IMR-90 (cell line): ENCODE measurements around the gene SP140. TPM values are rescaled to one million over a fixed set of nuclear protein-coding genes. Genes with fewer than 3 reads are reported as not detected.

Source experiments
- ATAC-seq: fragments of 200-7000 bp; cut with Tn5 transposase; 2 replicates; pipeline ENCODE4 v1.9.1; 2020; ENCODE audit warnings: low read depth, mild to moderate bottlenecking, moderate library complexity
- BruUV-seq: library from RNA; stranded (reverse); fragments of 400-500 nt; replicated peaks from 2 replicates; lab custom pipeline; 2021; lab: Mats Ljungman, UMichigan
- CTCF ChIA-PET: fragments of 300-600 bp; formaldehyde crosslinking; extraction: SDS; loops from one replicate; lab custom pipeline; 2021; ENCODE audit warnings: antibody characterized with exemption; lab: Yijun Ruan, JAX
- POLR2A ChIA-PET: fragments of 300-600 bp; sonication (Branson Sonifier 250); formaldehyde crosslinking; loops from one replicate; lab custom pipeline; 2022; ENCODE audit warnings: antibody characterized with exemption; ENCODE audit not compliant: unreplicated experiment; lab: Charles Lee
- DNase-seq: peaks from one replicate; pipeline ENCODE4 v3.0.0; 2013
- H2AFZ ChIP-seq: replicated peaks from 2 replicates; pipeline ENCODE3; 2013; ENCODE audit warnings: low read length, mild to moderate bottlenecking; ENCODE audit not compliant: poor library complexity
- H2AK5ac ChIP-seq: 2 replicates; pipeline ENCODE4 v1.6.1; 2013; ENCODE audit warnings: low read depth, low read length, inconsistent platforms
- H2AK9ac ChIP-seq: replicated peaks from 2 replicates; pipeline ENCODE3; 2013; ENCODE audit warnings: mild to moderate bottlenecking, low read depth, low read length, moderate library complexity; ENCODE audit not compliant: poor library complexity
- H2BK120ac ChIP-seq: 2 replicates; pipeline ENCODE4 v1.6.1; 2013; ENCODE audit warnings: low read depth, low read length, inconsistent platforms
- H2BK15ac ChIP-seq: 3 replicates; pipeline ENCODE4 v1.6.1; 2013; ENCODE audit warnings: low read depth, low read length, inconsistent platforms
- H2BK20ac ChIP-seq: 2 replicates; pipeline ENCODE4 v1.6.1; 2013; ENCODE audit warnings: low read depth, mild to moderate bottlenecking, inconsistent platforms, low read length, moderate library complexity
- H2BK5ac ChIP-seq: 2 replicates; pipeline ENCODE4 v1.6.1; 2013; ENCODE audit warnings: mild to moderate bottlenecking, low read depth, low read length, inconsistent platforms; ENCODE audit not compliant: poor library complexity, severe bottlenecking
- H3K14ac ChIP-seq: replicated peaks from 2 replicates; pipeline ENCODE4 v1.6.1; 2013; ENCODE audit warnings: low read depth, low read length, inconsistent platforms
- H3K18ac ChIP-seq: 2 replicates; pipeline ENCODE4 v1.6.1; 2013; ENCODE audit warnings: low read depth, low read length, control low read depth
- H3K23ac ChIP-seq: 2 replicates; pipeline ENCODE4 v1.6.1; 2013; ENCODE audit warnings: low read depth, low read length, inconsistent platforms
- H3K27ac ChIP-seq: 2 replicates; pipeline ENCODE4 v1.5.1; 2013; ENCODE audit warnings: mild to moderate bottlenecking, control low read depth, low read length; ENCODE audit not compliant: insufficient read depth
- H3K27me3 ChIP-seq: 2 replicates; pipeline ENCODE4 v1.6.1; 2013; ENCODE audit warnings: low read length; ENCODE audit not compliant: control insufficient read depth, insufficient read depth
- H3K36me3 ChIP-seq: 2 replicates; pipeline ENCODE4 v1.6.1; 2013; ENCODE audit warnings: low read length, mixed read lengths; ENCODE audit not compliant: control insufficient read depth, insufficient read depth
- H3K4ac ChIP-seq: 2 replicates; pipeline ENCODE4 v1.6.1; 2013; ENCODE audit warnings: low read depth, low read length, inconsistent platforms
- H3K4me1 ChIP-seq: 2 replicates; pipeline ENCODE4 v1.6.1; 2013; ENCODE audit warnings: low read length, mixed read lengths; ENCODE audit not compliant: control insufficient read depth, insufficient read depth
- H3K4me2 ChIP-seq: 2 replicates; pipeline ENCODE4 v1.6.1; 2013; ENCODE audit warnings: low read depth, mild to moderate bottlenecking, control low read depth, low read length, moderate library complexity
- H3K4me3 ChIP-seq: 2 replicates; pipeline ENCODE4 v1.5.1; 2013; ENCODE audit warnings: low read depth, mild to moderate bottlenecking, control low read depth, low read length, moderate library complexity; ENCODE audit not compliant: insufficient read depth
- H3K56ac ChIP-seq: 2 replicates; pipeline ENCODE4 v1.6.1; 2013; ENCODE audit warnings: low read length, inconsistent platforms; ENCODE audit not compliant: insufficient read depth; ENCODE audit errors: extremely low read depth
- H3K79me1 ChIP-seq, 2 experiments: 2 replicates each; pipeline ENCODE4 v1.6.1; 2013; ENCODE audit warnings: low read length in 2 of 2, inconsistent platforms in 1 of 2, low read depth in 1 of 2
- H3K9ac ChIP-seq: 2 replicates; pipeline ENCODE4 v1.6.1; 2013; ENCODE audit warnings: low read depth, low read length, control low read depth
- H3K9me1 ChIP-seq: 2 replicates; pipeline ENCODE4 v1.6.1; 2013; ENCODE audit warnings: low read length, inconsistent platforms; ENCODE audit not compliant: insufficient read depth
- H3K9me3 ChIP-seq: 2 replicates; pipeline ENCODE4 v1.6.1; 2013; ENCODE audit warnings: low read length; ENCODE audit not compliant: control insufficient read depth, insufficient read depth
- H4K20me1 ChIP-seq: 2 replicates; pipeline ENCODE4 v1.6.1; 2013; ENCODE audit warnings: low read length, inconsistent platforms; ENCODE audit not compliant: insufficient read depth
- H4K5ac ChIP-seq: 2 replicates; pipeline ENCODE4 v1.6.1; 2013; ENCODE audit warnings: mild to moderate bottlenecking, low read depth, low read length, control low read depth
- H4K8ac ChIP-seq, 2 experiments: 2 replicates each; pipeline ENCODE4 v1.6.1; 2013; ENCODE audit warnings: low read depth in 2 of 2, low read length in 2 of 2, control low read depth in 1 of 2, inconsistent platforms in 1 of 2
- H4K91ac ChIP-seq: 2 replicates; pipeline ENCODE4 v1.6.1; 2013; ENCODE audit warnings: low read depth, low read length, inconsistent platforms; ENCODE audit not compliant: insufficient read depth
- BHLHE40 ChIP-seq: fragments of 150-350 bp; IDR thresholded peaks from 2 replicates; pipeline ENCODE4 v1.6.1; 2016; ENCODE audit warnings: mild to moderate bottlenecking, low read depth, low read length
- CHD1 ChIP-seq: IDR thresholded peaks from 2 replicates; pipeline ENCODE4 v1.6.1; 2012; ENCODE audit warnings: low read depth, low read length, improper control_type of control experiment
- ELK1 ChIP-seq: fragments of 150-350 bp; IDR thresholded peaks from 2 replicates; pipeline ENCODE4 v1.6.1; 2016; ENCODE audit warnings: low read depth, mild to moderate bottlenecking, low read length, moderate library complexity, borderline replicate concordance
- MAFK ChIP-seq: IDR thresholded peaks from 2 replicates; pipeline ENCODE4 v1.6.1; 2012; ENCODE audit warnings: low read depth, low read length, improper control_type of control experiment
- WGBS, 2 experiments: methylation state at CpG; one replicate each; pipeline versions ENCODE4 v1.1.5 to v1.1.7; 2013; ENCODE audit warnings: missing lambda C conversion rate in 2 of 2; ENCODE audit not compliant: insufficient read length in 1 of 2; ENCODE audit errors: extremely low coverage in 2 of 2; 5-methylcytosine and 5-hydroxymethylcytosine counted together
- dilution Hi-C: fragments of 300-500 bp; cut with HindIII; formaldehyde crosslinking; loops from one replicate; pipeline ENCODE4 v1.14.3; 2018; ENCODE audit warnings: low sequenced_read_pairs; ENCODE audit not compliant: unreplicated experiment
- in situ Hi-C: fragments of 300-500 bp; cut with MboI; formaldehyde crosslinking; loops from 3 replicates; pipeline ENCODE4 v1.14.3; 2019; ENCODE audit warnings: low sequenced_read_pairs, inconsistent platforms, mixed read lengths
- intact Hi-C: fragments of 100-400 bp; cut with micrococcal nuclease; formaldehyde crosslinking; loops from 2 replicates; pipeline ENCODE4 v1.10.0; 2022
- polyA plus RNA-seq, 3 experiments: library from polyadenylated mRNA; depleted of rRNA; stranded (reverse); fragments of >200 nt; gene quantifications; 2 replicates each; pipeline ENCODE4 v1.2.3, GENCODE V29; 2012; ENCODE audit warnings: low replicate concordance in 1 of 3
- total RNA-seq: library from RNA; depleted of rRNA; stranded (reverse); fragments of >200 nt; gene quantifications from 2 replicates; pipeline ENCODE4 v1.2.3, GENCODE V29; 2012
- TF ChIP-seq, protein P1 (sequence below): conservative IDR thresholded peaks from 2 replicates; pipeline ENCODE4 v1.5.1; 2012; ENCODE audit warnings: mild to moderate bottlenecking, low read depth, low read length, improper control_type of control experiment

The SP140 gene
- total and polyA plus RNA-seq, 2 of the 4 experiments (the other 2 are of a cell fraction): 1.4 TPM

- ChIA-PET CTCF (no interaction called here), POLR2A (no interaction called here)
- H3K9me3 ChIP-seq: no peaks in the 10 kb centered on the region
- H3K4ac ChIP-seq: no peak overlapping the region; the same call in 1 of the 2 replicates
- no peak overlapping the region for H2BK20ac ChIP-seq
- no peaks in the 10 kb centered on the region; the same call in 1 of the 2 replicates for H3K9me1 ChIP-seq
- H3K23ac ChIP-seq: no peak overlapping the region
- ATAC-seq: no peak
- DNase-seq: peak; percentile 8
- intact Hi-C loops (no loop called here), dilution Hi-C loops (no loop called here), in situ Hi-C loops (no loop called here)
- no peak overlapping the region for H3K4me2 ChIP-seq
- no CpG with 5 or more reads among the region's 1 CpG for WGBS, 2 experiments
- no peak overlapping the region for H2BK15ac ChIP-seq
- H3K14ac ChIP-seq: no peak overlapping the region
- H2AK9ac ChIP-seq: no peak overlapping the region
- H3K27ac ChIP-seq: no peak overlapping the region
- peak overlapping the region; percentile 24 for H2AFZ ChIP-seq
- no peak overlapping the region for H2BK120ac ChIP-seq
- H4K20me1 ChIP-seq: no peaks in the 10 kb centered on the region; the same call in 1 of the 2 replicates
- H3K27me3 ChIP-seq: no peaks in the 10 kb centered on the region
- no peak overlapping the region for H2BK5ac ChIP-seq
- H3K4me3 ChIP-seq: no peak overlapping the region
- H3K79me1 ChIP-seq: peaks cover 23 to 24% of the 10 kb centered on the region in 2 experiments
- H3K18ac ChIP-seq: no peak overlapping the region
- no peak overlapping the region for H4K91ac ChIP-seq
- no TSS peak for BruUV-seq
- H3K56ac ChIP-seq: no peak overlapping the region
- TF ChIP-seq BHLHE40 (no peak), CHD1 (no peak), MAFK (no peak), ELK1 (no peak)
- TF ChIP-seq, protein P1, sequence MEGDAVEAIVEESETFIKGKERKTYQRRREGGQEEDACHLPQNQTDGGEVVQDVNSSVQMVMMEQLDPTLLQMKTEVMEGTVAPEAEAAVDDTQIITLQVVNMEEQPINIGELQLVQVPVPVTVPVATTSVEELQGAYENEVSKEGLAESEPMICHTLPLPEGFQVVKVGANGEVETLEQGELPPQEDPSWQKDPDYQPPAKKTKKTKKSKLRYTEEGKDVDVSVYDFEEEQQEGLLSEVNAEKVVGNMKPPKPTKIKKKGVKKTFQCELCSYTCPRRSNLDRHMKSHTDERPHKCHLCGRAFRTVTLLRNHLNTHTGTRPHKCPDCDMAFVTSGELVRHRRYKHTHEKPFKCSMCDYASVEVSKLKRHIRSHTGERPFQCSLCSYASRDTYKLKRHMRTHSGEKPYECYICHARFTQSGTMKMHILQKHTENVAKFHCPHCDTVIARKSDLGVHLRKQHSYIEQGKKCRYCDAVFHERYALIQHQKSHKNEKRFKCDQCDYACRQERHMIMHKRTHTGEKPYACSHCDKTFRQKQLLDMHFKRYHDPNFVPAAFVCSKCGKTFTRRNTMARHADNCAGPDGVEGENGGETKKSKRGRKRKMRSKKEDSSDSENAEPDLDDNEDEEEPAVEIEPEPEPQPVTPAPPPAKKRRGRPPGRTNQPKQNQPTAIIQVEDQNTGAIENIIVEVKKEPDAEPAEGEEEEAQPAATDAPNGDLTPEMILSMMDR: no peak
- H3K4me1 ChIP-seq: no peaks in the 10 kb centered on the region
- no peak overlapping the region for H2AK5ac ChIP-seq
- no peak overlapping the region for H3K9ac ChIP-seq
- 0 out of 2 replicates have a peak, but pooled peaks cover 3% of the 10 kb centered on the region for H3K36me3 ChIP-seq
- H4K8ac ChIP-seq: no peak overlapping the region
- H4K5ac ChIP-seq: no peak overlapping the region
These were observed 121.5 kb downstream of the SP140 start for GRCh38 chr2:230346921-230347533.
